Measurements from ENCODE around the gene MACROH2A1. TPM values are rescaled to one million over a fixed set of nuclear protein-coding genes. Genes with fewer than 3 reads are reported as not detected.

Gene MACROH2A1
- total RNA-seq, 4 donors from 2014 or later, result 278 to 355 (median 319) TPM

- Histone ChIP-seq H3K9me3 (no peaks in the 10 kb centered on the region), H3K27ac (no peak overlapping the region), H3K27me3 (peaks cover 0 to 47% (median 0%) of the 10 kb centered on the region in 4 donors), H3K4me3 (no peak overlapping the region), H3K4me1 (peaks cover 0 to 20% (median 9%) of the 10 kb centered on the region in 3 donors), H3K36me3 (no peaks in the 10 kb centered on the region)
- DNase-seq, result no peak
- 77 to 85% methylated on average over 6 to 9 of the region's 11 CpGs for WGBS, 2 donors
- TF ChIP-seq POLR2A (IDR thresholded peaks at IDR 0.05) (no peak), CTCF (IDR thresholded peaks at IDR 0.05) (no peak)
- intact Hi-C loops (cut with DNase I), result no loop called here
Measured at GRCh38 chr5:135439231-135440205, 40.5 kb upstream of the MACROH2A1 start.

- Histone ChIP-seq H3K4me1 (peaks cover 0 to 20% (median 9%) of the 10 kb centered on the region in 3 donors), H3K27ac (no peak overlapping the region), H3K9me3 (no peaks in the 10 kb centered on the region), H3K4me3 (no peak overlapping the region), H3K36me3 (no peaks in the 10 kb centered on the region), H3K27me3 (peaks cover 0 to 55% (median 0%) of the 10 kb centered on the region in 4 donors)
- 76 to 77% methylated on average over 10 of the region's 10 CpGs for WGBS, 2 donors
- DNase-seq, result no peak
- intact Hi-C loops (cut with DNase I), result no loop called here
- no peak for TF ChIP-seq POLR2A (IDR thresholded peaks at IDR 0.05)
- no peak for TF ChIP-seq CTCF (IDR thresholded peaks at IDR 0.05)
Measured at GRCh38 chr5:135438636-135439221, 39.7 kb upstream of the MACROH2A1 start.

DNA sequence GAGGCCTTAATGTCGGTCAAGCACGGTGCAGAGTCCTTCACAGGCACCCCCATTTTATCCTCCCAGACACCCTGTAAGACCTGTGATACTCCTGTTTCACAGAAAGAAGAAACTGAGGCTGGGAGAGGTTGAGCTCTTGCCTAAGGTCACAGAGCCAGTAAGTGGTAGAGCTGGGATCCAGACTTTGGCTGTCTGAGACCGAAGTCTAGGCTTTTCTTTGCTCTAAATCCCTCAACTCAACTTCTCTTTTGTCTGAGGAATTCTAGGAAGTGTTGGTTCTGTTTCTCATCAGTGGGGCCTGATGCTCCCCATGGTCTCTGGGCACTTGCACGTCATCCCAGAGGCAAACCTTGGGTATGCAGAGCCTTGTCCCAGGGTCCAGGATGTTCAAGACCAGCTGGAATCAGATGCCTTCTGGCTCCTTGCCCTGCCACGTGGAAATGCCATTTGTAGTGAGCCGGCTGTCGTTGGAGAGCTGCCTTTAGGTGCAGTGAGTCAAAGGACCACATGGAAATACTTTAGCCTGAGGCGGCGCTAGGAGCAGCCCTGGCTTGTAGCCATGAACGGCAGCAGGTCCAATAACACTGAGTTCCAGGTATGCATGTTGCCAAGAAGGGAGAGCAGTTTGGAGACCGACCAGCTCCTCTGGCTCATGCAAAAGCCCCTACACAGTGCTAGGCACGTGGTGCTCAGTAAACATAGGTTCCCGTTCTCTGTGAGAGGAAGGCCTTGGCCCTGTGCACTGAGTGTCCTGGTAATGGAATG, 38.9 kb upstream of the MACROH2A1 start:
- Histone ChIP-seq H3K27ac (no peak overlapping the region), H3K4me3 (no peak overlapping the region)
- intact Hi-C loops (cut with DNase I), result no loop called here

DNA sequence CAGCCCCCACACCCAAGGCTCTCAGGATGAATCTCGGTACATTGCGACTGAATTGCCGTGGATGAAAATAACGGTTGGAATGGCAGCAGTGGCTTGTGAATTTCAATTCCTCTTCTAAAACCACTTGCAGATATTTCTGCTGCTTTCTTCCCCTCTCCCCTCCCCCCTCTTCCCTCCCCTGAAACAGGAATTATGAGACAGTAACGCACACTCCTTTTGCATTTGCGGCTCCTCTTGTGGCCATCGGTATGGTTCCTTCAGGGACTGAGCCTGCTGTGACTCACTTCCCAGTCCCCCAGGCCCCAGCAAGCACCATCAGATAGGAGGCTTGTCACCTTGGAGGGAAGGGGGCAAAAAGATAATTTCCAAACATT, 38.4 kb upstream of the MACROH2A1 start:
- peaks cover 0 to 20% (median 9%) of the 10 kb centered on the region in 3 donors for H3K4me1 ChIP-seq
- intact Hi-C loops (cut with DNase I), result no loop called here
- no peak for DNase-seq
- H3K4me3 ChIP-seq, result no peak overlapping the region
- H3K36me3 ChIP-seq, result no peaks in the 10 kb centered on the region
- H3K27ac ChIP-seq, result peak overlapping the region in 1 of 4 donors; percentile 16
- no peaks in the 10 kb centered on the region for H3K9me3 ChIP-seq
- 53 to 83% methylated on average over 7 of the region's 7 CpGs for WGBS, 2 donors
- TF ChIP-seq POLR2A (IDR thresholded peaks at IDR 0.05) (no peak), CTCF (IDR thresholded peaks at IDR 0.05) (no peak)
- H3K27me3 ChIP-seq, result peaks cover 0 to 55% (median 0%) of the 10 kb centered on the region in 4 donors

More for the DNA sequence above, 38.9 kb upstream of the MACROH2A1 start:
- Histone ChIP-seq H3K36me3 (no peaks in the 10 kb centered on the region), H3K9me3 (no peaks in the 10 kb centered on the region), H3K4me1 (peaks cover 0 to 20% (median 9%) of the 10 kb centered on the region in 3 donors), H3K27me3 (peaks cover 0 to 58% (median 0%) of the 10 kb centered on the region in 4 donors)
- TF ChIP-seq CTCF (IDR thresholded peaks at IDR 0.05), result no peak
- TF ChIP-seq POLR2A (IDR thresholded peaks at IDR 0.05), result no peak
- DNase-seq, result no peak
- 52 to 75% methylated on average over 3 to 5 of the region's 13 CpGs for WGBS, 2 donors
